GM19455 (cell line): ENCODE measurements around the gene CRB1.

ENCODE experiments used
- ATAC-seq: cut with Tn5 transposase; IDR thresholded peaks from one replicate; pipeline ENCODE4 v1.9.1; 2021; ENCODE audit not compliant: unreplicated experiment

CRB1 gene

DNA sequence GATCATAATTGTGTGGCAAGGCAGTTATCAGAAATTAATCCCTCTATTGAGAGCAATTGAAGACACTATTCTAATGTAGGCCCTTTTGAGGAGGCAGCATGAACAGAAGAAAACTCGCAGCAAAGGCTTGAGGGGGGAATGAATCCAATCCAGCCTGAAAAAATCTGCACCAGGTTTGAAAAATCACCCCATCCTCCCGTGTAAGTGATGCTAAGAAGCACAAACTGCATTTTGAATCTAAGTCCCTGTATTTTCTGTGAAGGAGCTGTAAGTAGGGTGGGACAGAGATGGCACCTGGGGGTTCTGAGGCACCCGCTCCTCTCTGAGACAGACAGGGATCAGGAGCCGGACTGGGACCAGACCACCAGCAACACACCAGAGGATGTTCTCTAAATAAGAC is at the start of gene CRB1:
Gene CRB1, plus strand, starts transcription at position 241 of the 400 bp plus-strand sequence. CDS start 161 bp downstream, outside the sequence.
- ATAC-seq, result no peak

DNA sequence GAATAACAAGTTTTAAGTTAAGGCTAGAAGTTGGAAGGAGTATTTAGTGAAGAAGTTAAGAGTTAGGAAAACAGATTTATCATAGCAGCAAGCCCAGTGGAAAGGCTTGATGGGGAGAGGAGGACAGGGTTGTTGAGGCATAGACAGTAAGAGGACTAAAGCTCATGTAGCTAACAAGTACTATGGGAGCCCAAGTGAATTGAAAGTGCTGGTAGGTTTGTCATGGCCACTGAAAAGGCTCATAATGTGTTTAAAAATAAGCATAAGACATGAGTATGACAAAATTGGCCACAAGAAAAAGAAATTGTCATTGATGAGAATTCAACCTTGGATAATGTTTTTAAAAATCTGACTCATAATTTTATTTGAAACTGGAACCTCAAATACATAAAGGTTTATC is 49.2 kb upstream of the CRB1 start:
- no peak for ATAC-seq

DNA sequence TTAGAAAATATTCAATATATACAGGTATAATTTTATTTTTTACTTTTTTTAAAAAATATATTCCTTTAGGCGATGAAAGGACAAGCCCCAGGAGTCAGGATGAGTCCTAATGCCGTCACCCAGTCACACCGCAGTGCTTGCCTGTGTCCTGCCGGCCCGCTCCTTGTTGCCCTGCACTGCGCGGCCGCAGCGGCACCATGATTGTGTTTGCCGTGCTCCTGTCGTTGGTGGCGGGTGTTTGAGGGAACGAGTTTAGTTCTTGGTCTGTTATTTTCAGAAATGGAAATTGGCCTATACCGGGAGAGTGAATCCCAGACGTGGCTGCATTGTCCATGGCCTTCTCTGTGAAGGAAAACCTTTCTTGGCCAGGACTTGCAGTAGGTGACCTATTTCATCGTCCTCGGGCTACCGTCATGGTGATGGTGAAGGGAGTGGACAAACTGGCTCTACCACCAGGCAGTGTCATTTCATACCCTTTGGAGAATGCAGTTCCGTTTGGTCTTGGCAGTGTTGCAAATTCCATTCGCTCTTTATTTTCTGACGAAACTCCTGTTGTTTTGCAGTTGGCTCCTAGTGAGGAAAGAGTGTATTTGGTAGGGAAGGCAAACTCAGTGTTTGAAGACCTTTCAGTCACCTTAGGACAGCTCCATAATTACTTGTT is 45.9 kb upstream of the CRB1 start:
- ATAC-seq, result no peak

DNA sequence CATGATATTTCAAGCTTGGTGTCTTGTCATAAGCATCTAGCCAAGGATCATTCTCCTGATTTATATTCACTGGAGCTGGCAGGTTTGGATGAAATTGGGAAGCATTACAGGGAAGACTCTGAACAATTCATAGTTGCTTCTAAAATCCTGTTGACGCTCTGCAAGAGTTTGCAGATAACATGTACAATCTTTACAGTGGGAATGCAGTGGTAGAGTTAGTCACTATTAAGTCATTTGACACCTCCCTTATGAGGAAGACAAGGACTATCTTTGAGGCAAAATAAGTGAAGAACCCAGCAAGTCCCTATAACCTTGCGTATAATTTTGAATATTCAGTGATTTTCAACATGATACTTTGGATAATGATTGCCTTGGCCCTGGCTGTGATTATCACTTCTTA is 45.3 kb upstream of the CRB1 start:
- ATAC-seq, result no peak

DNA sequence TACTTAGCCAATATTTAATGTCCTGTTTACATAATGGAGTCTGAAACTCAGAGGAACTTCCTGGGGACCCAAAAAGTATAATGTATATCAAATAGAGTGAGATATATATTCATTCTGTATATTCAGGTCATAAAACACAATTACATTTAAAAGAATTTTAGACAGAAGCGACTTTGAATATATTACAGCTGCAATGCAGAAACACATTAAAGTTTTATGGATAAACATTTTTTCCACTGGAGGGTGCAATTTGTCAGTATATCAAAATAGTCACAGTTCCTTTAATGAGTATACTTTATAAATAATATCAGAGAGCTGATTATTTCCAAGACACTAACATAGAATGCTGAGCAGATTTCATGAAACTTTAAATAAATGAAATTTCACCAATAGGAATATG is 43.9 kb upstream of the CRB1 start:
- no peak for ATAC-seq

DNA sequence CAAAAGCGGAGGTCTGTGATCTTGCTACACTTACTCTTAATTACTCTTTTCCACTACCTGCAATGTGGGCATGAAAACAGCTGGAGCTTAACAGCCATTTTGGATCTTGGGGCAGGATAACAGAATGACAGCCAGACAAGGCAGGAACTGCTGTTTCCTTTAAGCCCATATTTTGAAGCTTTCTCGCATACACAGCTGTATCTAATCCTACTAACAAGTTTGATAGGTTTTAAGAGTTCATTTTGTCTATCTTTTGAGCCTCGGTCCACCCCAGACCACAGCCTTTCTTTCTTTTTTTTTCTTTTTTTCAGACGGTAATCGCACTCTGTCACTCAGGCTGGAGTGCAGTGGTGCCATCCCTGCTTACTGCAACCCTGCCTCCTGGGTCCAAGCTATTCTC is 42.4 kb upstream of the CRB1 start:
- no peak for ATAC-seq

DNA sequence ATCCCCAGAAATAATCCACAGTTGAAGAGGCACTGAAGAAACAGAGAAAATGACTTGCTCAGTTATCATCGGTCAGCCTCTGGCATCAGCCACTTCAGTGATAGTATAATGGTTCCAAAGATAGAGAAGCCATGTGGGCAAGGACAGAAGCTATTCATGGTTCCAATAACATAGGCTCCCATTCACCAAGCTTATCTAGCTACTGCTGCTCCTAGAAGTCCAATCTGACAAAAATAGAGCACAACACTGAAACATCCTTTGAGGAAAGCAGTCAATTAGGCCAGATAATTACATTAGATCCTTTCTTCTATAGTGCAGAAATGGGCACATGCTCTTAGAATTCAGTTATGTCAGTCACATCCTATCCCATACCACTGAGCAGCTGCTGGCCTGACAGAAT is 33.5 kb upstream of the CRB1 start:
- ATAC-seq, result no peak

DNA sequence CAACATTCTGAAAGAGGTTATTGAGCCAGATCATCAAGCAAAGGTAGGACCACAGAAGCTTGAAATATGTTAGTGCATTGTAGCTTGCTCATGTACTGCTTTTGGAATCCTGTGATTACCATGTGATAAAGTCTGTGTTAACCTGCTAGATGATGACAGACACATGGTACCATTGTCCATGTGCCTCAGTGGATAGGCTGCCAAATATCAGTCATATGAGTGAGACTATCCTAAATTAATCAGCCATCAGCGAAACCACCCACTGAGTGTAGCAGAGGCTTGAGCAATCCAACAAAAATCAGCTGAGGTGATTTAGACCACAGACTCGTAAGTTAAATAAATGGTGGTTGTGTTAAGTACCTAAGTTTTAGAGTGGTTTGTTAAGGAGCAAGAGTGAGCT is 32.7 kb upstream of the CRB1 start:
- ATAC-seq, result no peak

DNA sequence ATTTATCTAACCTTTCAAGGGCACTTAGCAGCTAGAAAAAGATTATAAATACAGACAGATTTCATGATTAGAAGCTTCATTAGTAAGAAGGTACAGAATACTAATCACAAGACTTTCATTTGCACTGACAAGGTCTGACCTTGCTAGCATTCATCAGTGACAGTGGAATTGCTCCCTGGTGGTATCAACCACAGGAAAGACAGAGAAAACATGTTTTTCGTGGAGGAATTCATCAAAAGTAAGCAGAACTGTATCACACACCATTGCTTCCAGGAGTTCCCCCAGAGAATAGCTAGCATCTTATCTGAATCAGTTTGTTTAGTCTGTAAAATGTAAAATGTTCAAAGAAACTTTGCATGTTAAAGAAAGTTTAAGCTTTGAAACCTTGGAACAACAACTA is 20.6 kb upstream of the CRB1 start:
- no peak for ATAC-seq

DNA sequence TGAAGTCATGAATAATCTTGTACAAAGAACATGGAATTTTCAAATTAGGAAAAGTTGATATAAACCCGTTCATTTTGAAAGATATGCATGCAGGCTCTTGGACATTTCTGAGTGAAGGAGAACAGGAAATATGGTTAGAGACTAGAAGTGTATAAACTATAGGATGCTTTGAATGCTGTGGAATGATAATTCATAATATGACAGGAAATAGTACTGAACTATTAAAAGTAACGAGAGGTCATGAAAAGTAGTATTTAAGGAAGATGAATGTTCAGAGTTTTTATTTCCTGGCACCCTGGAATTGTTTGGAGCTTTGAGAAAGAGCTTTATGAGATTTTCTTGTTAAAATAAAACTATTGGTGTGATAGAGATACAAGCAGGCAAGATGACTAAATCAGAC is 18.7 kb upstream of the CRB1 start:
- no peak for ATAC-seq

DNA sequence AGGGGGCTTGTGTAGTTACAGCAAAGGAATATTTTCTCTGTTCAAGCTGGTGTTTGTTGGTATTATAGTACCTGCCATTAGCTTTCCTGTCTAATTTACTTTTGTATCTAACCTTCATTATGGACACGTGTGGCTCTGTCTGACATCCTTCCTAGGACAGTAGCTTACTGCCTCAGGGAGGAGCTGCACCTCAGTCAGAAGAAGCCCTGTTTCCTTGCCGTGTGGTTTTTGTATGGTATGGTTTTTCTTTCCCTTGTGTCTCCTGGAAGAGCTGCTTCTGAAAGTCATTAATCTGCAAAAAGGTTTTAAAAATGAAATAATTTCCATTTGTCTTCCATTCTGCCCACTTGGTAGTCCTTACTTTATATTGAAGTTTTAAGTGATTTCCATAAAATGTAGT is 17.4 kb upstream of the CRB1 start:
- ATAC-seq, result no peak

DNA sequence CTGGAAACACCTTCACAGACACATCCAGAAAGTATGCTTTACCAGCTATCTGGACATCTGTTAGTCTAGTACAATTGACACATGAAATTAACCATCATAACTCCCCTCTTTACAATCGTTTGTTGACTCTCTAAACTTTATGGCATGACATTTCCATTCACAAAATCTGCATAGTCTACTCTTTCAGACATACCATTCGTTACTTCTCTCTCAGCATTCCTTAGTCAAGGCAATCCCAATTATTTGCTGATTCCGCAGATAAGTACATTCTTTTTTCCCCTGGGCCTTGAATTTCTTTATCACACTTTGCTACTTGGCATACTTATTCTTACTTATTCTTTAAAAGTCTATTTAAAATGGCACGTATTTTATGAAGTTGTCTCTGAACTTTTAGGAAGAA is 15.1 kb upstream of the CRB1 start:
- no peak for ATAC-seq

DNA sequence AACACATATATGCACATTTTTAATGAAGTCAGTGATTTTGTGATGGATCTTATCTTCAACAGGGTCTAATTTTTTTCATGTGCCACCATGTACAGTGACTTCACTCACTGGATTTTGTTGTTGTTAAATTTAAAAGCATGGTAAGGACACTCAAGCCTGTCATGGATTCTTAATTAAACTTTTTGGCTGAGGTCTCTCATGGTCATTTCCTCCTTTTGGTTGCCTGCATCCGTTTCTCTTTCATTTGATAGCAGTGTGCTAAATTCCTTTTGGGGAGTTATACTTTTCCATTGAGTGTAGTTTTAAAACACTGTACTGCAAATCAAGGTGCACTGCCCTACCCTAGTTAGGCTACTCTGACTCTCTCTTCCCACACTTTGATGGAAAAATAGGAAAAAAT is 13.2 kb upstream of the CRB1 start:
- no peak for ATAC-seq

DNA sequence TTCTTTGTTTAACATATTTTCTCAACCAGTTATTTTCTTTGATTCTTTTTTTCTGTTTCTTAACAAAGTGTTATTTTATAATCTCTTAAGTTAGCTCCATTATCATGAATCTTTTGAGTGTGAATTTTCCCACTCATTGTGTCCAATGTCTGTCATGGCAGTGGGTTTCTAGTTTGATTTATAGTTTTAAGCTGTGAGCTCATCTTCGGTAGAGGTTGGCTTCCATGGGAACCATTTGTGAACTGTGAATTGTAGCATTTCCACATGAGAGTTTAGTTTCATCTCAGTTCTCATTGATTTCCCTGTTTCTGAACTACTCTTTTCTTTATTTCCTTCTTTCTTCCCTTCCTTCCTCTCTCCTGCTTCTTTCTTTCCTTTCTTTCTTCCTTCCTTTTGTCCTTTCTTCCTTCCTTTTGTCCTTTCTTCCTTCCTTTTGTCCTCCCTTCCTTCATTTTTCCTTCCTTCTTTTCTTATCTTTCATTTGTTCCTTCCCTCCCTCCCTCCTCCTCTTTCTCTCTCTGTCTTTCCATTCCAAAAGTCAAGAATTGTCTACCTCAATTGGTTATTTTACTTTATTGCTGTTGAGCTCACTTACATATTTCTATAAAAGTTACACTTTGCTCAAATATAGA is 3.0 kb upstream of the CRB1 start:
- no peak for ATAC-seq

DNA sequence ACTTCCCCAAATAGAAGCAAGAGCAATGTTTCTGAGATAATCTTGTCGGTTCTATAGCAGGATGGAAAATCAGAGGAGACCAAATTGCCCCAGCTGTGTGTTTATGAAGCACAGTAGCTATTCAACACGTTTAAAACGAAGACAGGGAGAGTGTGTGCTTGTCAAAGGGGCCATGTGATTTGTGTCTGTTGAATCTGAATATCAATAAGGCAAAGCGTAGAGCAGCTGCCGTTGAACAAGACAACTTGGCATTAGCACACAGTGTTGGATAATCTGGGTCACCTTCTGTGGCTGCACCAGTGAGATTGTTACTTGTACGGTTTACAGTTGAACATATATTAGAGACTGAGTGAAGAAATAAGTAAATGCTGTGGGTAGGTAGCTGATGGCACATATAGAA is 1.0 kb downstream of the CRB1 start:
- ATAC-seq, result no peak

DNA sequence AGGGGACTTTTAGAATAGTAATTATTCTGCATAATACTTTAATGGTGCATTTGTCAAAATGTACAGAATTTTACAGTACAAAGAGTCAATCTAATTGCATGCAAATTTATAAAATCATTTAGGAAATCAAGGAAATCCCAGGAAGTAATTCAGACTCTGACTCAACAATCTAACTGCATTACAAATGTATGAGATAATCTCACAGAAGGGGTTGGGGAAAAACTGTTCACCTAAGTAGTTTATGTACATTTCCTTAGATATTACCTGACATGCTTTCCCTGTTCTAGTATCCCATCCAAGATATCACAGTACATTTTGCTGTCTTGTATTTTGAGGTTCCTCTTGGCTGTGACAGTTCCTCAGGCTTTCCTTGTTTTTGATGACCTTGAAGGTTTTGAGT is 4.7 kb downstream of the CRB1 start:
- ATAC-seq, result no peak

DNA sequence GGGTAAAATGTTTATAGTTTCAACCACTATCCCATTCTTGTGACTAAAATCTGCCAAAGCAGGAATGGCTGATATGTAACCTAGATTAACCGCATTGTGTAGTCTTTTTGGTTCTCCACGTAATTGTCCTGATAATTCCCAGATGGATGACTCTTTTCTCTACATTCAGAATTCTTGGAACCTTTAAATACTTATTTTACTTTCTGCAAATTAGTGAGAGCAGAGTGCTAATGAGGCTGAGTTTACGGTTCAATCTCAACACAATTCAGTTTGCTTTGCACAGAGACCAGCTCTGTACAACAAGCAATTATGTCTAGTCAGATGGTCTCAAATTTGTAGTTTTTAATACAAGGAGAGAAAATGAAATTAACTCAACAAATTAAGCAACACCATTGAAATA is 9.1 kb downstream of the CRB1 start:
- ATAC-seq, result no peak

DNA sequence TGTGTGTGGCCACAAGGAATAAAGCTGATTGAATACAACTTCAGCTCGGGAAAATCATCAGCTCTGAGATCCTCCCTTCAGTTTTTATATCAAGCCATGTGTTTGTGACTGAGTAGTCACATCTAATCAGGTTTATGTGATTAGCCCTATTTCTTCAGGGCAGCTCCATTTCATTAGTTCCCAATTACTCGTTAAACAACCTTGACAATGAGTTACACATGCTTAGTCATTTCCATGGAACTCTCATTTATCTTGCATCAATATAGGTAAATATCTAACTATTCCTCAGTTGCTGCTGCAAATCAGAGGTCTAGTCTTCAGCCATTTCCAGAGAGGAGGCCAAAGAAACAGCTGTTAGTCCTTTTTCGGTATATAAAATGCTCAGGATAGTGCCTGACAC is 16.3 kb downstream of the CRB1 start:
- no peak for ATAC-seq

DNA sequence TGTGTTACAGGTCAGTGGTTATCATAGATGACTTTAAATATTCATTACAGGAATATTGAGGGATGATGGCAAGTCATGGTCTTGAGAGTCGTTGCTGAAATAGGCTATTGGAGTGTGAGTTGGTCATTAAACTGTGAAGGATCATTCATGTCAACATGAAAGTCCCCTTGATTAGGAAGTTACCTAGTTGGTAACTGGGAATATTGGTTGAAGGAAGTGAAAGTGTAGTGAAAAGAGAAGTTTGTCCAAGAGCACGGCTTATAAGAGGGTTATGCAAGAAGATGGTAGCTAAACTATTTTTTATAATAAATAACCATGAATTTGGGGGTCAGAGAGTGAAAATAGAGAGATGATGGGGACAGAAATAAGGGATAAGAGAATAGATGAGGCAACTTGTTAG is 16.9 kb downstream of the CRB1 start:
- no peak for ATAC-seq

DNA sequence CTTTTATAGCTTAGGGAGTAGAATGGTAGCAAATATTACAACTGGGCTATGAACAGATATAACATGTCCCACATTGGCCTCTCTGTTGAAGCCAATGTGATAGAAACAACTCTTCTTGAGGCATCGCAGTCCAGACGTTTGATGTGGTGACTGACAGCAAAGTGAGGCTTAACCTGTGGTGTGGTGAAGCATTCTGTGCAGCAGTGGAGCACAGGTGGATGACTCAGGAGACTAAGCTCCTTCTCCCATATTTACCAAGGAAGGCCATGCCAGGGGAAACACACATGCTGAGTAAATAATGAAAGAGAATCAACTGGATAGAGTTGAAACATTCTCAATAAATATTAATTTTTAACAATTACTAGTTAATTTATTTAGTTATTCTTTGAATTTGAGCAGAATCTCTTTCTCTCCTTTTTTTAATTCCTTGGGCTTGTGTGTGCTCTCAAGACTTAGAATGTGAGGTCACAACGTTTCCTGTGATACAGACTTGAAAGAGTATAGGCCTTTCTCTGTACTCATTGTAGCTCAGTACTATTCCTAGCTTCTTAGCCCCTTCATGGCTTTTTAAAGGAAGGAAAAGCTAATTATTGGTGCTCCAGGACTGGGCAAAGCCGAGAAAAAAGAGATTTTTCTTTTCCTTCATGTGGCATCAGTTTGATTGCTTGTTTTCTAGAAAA is 17.6 kb downstream of the CRB1 start:
- no peak for ATAC-seq

DNA sequence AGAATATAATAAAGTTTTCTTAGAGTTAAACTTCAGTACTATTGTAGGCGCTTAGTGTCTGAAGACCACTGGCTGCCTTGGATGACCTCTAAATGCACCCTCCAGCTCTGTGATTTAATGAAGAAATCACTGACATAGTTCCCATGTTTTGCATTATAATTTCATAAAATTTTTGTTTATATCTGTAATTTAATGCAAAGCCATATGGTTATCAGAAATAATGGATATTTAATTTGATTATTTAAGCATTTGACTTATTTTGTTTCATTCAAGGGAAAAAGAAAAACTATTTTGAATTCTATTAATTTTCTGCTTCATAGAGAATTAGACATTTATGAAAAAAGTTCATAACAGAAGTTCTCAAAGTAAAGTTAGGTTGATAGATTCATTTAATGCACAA is 18.6 kb downstream of the CRB1 start:
- ATAC-seq, result no peak

DNA sequence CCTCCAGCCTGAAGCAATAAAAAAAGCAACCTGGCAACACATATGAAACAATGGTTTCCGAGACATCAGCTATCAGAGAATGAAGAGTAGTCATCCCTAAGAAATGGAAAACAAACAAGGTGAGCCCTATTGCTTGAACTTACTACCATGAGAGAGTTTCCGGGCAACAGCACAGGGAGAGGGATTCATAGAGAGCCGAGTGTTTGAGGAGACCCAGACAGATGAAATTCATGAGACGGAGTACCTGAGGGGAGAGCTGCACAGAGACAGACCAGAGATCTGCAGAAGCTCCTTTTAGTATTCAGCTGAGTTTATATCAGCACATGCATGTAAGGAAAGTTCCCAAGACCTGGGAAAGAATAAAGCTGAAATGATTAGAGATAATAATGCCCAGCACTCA is 19.8 kb downstream of the CRB1 start:
- no peak for ATAC-seq

DNA sequence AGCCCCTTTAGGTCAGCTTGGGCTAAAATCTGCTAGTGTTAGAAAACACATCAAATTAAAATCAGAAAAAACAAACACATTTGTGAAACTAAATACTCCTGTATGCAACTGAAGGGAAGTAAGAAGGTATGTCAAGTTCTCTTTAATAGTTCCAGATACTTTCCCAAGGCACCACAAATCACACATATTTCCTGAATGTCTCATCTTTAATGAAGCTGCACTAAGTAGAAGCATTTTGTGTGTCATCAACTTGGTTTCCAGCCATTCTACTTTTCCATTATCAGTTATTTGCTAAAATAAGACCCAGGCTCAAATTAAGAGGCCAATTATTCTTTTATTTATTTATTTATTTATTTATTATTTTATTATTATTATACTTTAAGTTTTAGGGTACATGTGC is 34.7 kb downstream of the CRB1 start:
- ATAC-seq, result no peak
